ENCODE data around the gene OAS3. TPM values are rescaled to one million over a fixed set of nuclear protein-coding genes. Genes with fewer than 3 reads are reported as not detected.
"Not testable (repeated sequence)": the region's sequence is repeated elsewhere in the genome, so short reads cannot be mapped to it uniquely, and the experiment has no call there.

Gene OAS3
- total RNA-seq, 1 donor from 2014 or later: 33.6 TPM

- ATAC-seq: no peak
These were observed 13.3 kb upstream of the OAS3 start for GRCh38 chr12:112924986-112925385.

- not testable (repeated sequence) for ATAC-seq
These were observed 11.7 kb upstream of the OAS3 start for GRCh38 chr12:112926416-112927033.

DNA sequence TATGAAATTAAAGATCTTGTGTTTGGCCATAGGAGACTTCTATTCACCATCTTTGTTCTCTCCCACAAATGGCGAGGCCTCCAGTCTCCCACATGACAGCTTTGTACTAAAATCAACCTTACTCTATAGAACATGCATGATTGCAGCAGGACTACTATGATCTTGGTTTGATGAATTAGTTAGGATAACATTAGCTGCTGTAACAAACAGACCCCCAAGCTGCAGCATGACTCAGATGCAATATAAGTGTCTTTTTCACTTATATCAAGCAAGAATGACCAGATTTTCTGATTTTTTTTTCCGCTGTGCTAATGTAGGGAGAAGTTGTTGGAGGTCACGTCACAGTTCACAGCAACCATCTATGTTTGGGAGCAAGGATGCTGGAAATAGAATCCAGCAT lies 10.8 kb upstream of the OAS3 start:
- ATAC-seq: no peak

DNA sequence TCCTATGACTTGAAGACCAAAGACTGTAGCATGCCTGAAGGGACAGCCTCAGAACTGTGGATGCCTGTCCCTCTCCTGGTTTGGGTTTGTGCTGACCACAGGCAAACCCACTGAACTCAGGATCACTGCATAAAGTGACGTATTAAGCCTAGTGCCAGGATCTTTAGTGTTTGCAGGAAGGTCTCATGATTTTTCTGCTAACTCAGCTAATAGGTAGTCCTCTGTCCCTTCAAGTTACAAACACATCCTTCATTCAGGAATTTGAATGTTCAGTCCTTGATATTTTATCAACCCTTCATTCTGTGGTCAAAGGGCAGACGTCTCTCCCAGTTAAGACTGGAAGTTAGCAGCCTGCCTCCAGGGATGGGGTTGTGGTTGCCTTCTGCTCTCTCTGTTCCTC lies 10.3 kb upstream of the OAS3 start:
- no peak for ATAC-seq

DNA sequence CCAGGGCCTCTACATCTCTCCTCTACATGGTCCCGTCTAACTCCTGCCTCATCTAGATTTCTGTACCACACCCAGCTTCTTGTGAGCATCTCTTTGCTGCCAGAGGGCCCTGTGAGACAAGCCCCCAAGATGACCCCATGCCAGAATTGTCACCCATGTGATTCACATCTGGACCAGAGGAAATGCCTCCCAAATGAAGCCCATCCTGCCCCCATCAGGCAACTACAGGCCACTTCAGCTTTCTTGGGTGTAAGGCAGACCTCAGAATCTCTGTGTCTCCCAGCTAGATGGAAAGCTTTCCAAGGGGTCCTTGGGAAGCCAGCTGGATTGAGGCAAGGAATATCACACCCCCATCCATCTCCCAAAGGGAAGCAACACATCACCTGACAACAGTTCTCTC lies 9.3 kb upstream of the OAS3 start:
- ATAC-seq: no peak

- no peak for ATAC-seq
These were observed 8.6 kb upstream of the OAS3 start for GRCh38 chr12:112929715-112930114.

- ATAC-seq: no peak
These were observed 7.9 kb upstream of the OAS3 start for GRCh38 chr12:112930350-112930749.

DNA sequence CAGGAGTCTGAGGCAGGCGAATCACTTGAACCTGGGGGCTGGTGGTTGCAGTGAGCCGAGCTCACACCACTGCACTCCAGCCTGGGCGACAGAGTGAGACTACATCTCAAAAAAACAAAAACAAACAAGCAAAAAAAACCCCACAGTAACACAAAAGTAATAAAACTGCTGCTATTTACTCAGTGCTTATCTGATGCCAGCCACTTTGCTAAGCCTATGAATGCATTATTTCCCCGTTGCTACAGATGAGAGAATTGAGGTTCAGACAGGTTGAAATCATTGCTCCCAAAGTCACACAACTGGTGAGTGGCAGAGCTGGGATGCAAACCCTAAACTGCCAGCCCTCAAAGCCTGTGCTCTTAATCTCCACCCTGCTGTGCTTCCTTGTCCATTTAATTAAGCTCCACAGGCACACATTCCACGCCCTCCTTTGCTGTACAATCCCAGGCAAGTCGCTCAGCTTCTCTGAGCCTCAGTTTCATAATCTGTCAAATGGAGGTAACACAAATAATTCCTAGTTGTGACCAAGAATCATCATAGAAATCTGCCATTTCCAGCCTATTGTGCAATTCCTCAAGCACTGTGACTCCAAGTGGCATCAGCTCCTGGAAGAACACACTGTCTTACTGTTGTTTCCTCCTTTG lies 5.7 kb upstream of the OAS3 start:
- no peak for ATAC-seq

DNA sequence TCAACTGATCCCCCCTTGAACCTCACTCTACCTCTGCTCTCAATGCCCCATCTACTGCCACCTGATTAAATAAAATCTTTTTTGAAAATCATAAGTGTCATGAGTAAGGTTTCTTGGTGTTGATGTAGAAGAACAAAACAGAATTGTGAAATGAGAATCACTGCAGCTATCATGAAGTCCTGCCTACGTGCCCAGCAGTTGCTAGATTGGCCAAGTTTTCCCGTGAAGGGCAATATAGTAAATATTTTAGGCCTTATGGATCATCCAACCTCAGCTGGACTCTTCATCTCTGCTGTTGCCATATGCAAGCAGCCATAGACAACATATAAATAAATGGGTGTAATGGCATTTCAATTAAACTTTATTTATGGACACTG lies 5.2 kb upstream of the OAS3 start:
- no peak for ATAC-seq

GRCh38 chr12:112936264-112936663 lies 2.0 kb upstream of the OAS3 start:
- peak; percentile 93 for ATAC-seq

DNA sequence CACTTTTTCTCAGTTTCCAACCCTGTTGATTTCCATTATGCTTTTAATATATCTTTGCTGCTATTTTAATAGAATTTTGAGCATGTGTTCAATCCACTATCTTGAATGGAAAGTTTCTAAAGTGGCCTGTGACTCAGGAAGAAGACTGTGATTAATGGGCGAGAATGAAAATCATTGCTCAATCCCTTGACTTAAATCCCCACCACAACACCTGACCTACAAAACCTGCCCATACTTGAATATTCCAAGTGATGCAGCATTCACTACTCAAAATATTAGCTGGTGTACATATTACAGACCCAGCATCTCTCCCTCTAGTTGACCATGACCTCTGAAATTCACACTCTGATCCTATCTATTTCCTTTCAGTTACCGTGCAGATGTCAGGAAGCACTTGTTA lies 1.3 kb upstream of the OAS3 start:
- peak; percentile 82 for ATAC-seq

DNA sequence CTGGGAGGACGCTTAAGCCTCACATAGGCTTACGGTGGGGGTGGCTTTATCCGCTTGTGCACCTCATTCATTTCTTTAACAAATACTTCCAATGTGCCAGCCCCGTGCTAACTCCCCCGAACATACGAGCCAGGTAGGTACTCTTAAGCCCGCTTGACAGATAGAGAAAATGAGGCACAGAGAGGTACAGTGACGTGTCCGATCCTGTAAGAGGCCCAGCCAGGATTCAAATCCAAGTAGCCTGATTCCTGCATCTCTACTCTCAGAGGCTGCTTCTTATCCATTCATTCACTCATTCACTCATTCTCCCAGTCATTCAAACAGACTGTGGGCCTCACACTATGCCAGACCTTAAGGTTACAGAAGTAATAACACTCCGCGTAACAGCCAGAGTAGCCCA lies 477 bp downstream of the OAS3 start:
- no peak for ATAC-seq

DNA sequence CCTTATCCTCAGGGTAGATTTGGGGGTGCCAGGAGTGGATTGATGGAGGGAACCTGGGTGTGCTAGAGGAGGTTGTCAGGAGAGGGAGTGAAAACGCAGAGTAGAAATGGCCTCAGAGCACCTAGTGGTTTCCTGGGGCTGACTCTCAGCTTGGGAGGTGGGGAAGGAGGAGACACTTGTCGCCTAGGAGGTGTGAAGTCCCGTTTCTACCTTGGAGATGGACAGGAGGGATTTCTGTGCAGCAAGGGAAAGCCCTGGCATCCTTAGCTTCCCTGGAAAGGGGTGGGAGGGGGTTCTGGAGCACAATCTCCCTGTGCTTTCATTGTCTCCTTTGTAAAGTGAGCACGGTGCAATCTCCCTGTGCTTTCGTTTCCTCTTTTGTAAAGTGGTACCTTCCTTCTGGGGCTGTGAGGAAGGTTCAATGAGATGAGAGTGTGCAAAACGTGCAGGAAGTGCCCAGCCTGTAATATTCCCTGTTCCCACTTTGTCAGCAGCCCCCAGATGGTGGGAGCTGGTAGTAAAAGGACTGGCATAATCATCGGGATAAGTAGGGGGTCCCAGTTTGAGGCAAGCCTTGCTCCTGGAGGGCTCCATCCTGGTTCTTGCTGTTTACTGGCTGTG lies 1.6 kb downstream of the OAS3 start:
- ATAC-seq: no peak

GRCh38 chr12:112941528-112942335 lies 3.5 kb downstream of the OAS3 start:
- ATAC-seq: no peak

- ATAC-seq: no peak
These were observed 4.3 kb downstream of the OAS3 start for GRCh38 chr12:112942572-112942971.

DNA sequence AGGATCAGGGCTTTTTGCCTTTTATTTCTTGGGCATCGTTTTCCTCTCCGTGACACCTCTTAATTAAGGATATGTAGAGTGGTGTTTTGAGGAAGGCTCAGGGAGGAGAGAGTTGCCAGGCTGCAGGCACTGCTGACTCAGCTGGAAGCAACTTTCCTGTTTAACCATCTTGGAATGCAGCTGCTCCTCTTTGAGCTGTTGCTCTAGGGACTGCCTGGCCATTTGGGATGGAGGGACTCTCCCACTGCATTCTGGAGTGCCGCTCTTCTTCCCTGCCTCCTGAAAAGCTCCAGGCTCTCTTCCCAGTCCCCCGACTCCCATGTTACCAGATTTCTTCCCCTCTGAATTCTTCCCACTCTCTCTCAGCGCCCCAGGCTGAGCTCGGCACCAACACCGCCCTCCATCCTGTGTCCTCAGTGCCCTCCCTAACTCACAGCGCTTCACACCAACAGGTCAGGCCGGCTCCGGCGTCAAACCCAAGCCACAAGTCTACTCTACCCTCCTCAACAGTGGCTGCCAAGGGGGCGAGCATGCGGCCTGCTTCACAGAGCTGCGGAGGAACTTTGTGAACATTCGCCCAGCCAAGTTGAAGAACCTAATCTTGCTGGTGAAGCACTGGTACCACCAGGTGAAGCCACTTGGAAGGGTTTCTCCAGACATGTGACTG lies 5.9 kb downstream of the OAS3 start:
- no peak for ATAC-seq

GRCh38 chr12:112945515-112945914 lies 7.2 kb downstream of the OAS3 start:
- no peak for ATAC-seq

GRCh38 chr12:112946236-112947000 lies 8.1 kb downstream of the OAS3 start:
- ATAC-seq: no peak

DNA sequence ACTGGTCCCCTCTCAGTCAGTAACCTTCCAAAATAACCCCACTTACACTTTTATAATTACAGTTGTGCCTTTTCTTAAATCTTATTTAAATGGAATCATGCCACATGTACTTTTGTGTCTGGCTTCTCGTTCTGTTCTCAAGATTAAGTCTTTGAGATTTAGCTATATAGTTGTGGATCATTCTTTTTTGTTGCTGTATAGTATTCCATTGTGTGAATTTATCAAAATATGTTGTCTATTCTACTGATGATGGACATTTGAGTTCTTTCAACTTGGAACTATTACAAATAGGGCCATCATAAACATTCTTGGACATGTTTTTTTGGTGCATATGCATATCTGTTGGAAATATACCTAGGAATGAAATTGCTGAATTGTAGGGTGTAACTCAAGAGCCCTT lies 9.0 kb downstream of the OAS3 start:
- no peak for ATAC-seq

DNA sequence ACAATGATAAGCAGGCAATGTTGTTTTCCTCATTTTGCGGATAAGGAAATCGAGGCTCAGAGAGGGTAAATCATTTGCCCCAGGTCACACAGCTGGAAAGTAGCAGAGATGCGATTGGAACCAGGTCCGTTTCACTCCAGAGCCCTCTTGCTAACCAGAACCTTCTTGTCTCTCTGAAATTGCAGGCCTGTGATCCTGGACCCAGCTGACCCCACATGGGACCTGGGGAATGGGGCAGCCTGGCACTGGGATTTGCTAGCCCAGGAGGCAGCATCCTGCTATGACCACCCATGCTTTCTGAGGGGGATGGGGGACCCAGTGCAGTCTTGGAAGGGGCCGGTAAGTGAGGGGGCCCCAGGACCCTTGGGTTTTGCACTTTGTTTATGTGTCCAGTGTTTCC lies 9.5 kb downstream of the OAS3 start:
- no peak for ATAC-seq

DNA sequence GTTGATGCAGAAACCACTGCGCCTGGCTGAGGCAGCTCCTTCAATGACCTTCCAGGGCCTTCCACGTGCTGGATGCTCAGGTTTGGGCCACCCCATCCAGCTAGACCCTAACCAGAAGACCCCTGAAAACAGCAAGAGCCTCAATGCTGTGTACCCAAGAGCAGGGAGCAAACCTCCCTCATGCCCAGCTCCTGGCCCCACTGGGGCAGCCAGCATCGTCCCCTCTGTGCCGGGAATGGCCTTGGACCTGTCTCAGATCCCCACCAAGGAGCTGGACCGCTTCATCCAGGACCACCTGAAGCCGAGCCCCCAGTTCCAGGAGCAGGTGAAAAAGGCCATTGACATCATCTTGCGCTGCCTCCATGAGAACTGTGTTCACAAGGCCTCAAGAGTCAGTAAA lies 10.5 kb downstream of the OAS3 start:
- ATAC-seq: no peak

- no peak for ATAC-seq
These were observed 12.4 kb downstream of the OAS3 start for GRCh38 chr12:112950701-112951100.

Measured in esophagus mucosa (tissue), 1 donor.